Caco-2 (cell line): Measurements from ENCODE around the gene SPTB. TPM values are rescaled to one million over a fixed set of nuclear protein-coding genes. Genes with fewer than 3 reads are reported as not detected.

Source experiments
- BruUV-seq: library from RNA; stranded (reverse); fragments of 400-500 nt; replicated peaks from 2 replicates; lab custom pipeline; 2021; lab: Mats Ljungman, UMichigan
- CTCF ChIA-PET: fragments of 300-600 bp; sonication (Branson Sonifier 250); formaldehyde crosslinking; loops from one replicate; lab custom pipeline; 2022; ENCODE audit warnings: antibody characterized with exemption; lab: Charles Lee
- POLR2A ChIA-PET: fragments of 300-600 bp; sonication (Branson Sonifier 250); formaldehyde crosslinking; loops from one replicate; lab custom pipeline; 2022; ENCODE audit warnings: antibody characterized with exemption; lab: Charles Lee
- DNase-seq, 2 experiments: peaks; one replicate each; pipeline versions ENCODE4 v3.0.0 to v3.0.0-alpha.2; 2020 to 2022
- H3K27me3 ChIP-seq: replicated peaks from 2 replicates; pipeline ENCODE4 v1.6.0; 2011; ENCODE audit warnings: low read length; ENCODE audit not compliant: control insufficient read depth, insufficient read depth
- H3K36me3 ChIP-seq: 2 replicates; pipeline ENCODE4 v1.5.1; 2011; ENCODE audit warnings: low read length; ENCODE audit not compliant: control insufficient read depth, insufficient read depth
- H3K4me1 ChIP-seq: fragments of 250-450 bp; sonication (Bioruptor Pico); 2 replicates; pipeline ENCODE4 v1.5.1; 2020; ENCODE audit warnings: mild to moderate bottlenecking
- H3K4me3 ChIP-seq: 2 replicates; pipeline ENCODE4 v1.5.1; 2011; ENCODE audit warnings: low read depth, mild to moderate bottlenecking, control low read depth, low read length
- H3K9me3 ChIP-seq: fragments of 250-450 bp; sonication (Bioruptor Pico); 2 replicates; pipeline ENCODE4 v1.5.1; 2020; ENCODE audit warnings: mild to moderate bottlenecking, moderate library complexity
- H3K27ac Mint-ChIP-seq: one replicate; pipeline ENCODE4 v1.8.0; 2022; ENCODE audit warnings: mixed read lengths; ENCODE audit not compliant: unreplicated experiment
- H3K27me3 Mint-ChIP-seq: one replicate; pipeline ENCODE4 v1.8.0; 2022; ENCODE audit warnings: mixed read lengths; ENCODE audit not compliant: insufficient read depth, unreplicated experiment
- H3K36me3 Mint-ChIP-seq: one replicate; pipeline ENCODE4 v1.8.0; 2022; ENCODE audit warnings: mild to moderate bottlenecking, mixed read lengths; ENCODE audit not compliant: insufficient read depth, unreplicated experiment
- H3K4me1 Mint-ChIP-seq: one replicate; pipeline ENCODE4 v1.8.0; 2022; ENCODE audit warnings: low read depth, mixed read lengths; ENCODE audit not compliant: unreplicated experiment
- H3K4me3 Mint-ChIP-seq: one replicate; pipeline ENCODE4 v1.8.0; 2022; ENCODE audit warnings: mild to moderate bottlenecking, moderate library complexity, mixed read lengths; ENCODE audit not compliant: unreplicated experiment
- H3K9me3 Mint-ChIP-seq: one replicate; pipeline ENCODE4 v1.8.0; 2022; ENCODE audit warnings: mixed read lengths; ENCODE audit not compliant: unreplicated experiment
- CTCF ChIP-seq, 2 experiments: fragments of 200-600 bp in 1 of 2; IDR thresholded peaks; 1 replicate in 1 of 2; 2 replicates in 1 of 2; pipeline versions ENCODE4 v1.5.1 to v1.8.0; 2011 to 2022; ENCODE audit warnings: antibody characterized with exemption in 1 of 2, control low read depth in 1 of 2, inconsistent platforms in 1 of 2, low read depth in 1 of 2, low read length in 1 of 2, mild to moderate bottlenecking in 1 of 2, moderate library complexity in 1 of 2; ENCODE audit not compliant: insufficient read depth in 1 of 2, severe bottlenecking in 1 of 2, unreplicated experiment in 1 of 2
- intact Hi-C: fragments of 100-400 bp; cut with micrococcal nuclease; formaldehyde crosslinking; loops from one replicate; pipeline ENCODE4 v1.10.0; 2022; ENCODE audit not compliant: unreplicated experiment
- total RNA-seq: library from RNA; stranded (reverse); gene quantifications from 2 replicates; pipeline ENCODE4 v1.2.3, GENCODE V29; 2022

Gene SPTB
- total RNA-seq, 1 experiment from 2014 or later = 1.7 TPM

- POLR2A ChIA-PET = interaction anchor here (0.8 to 1.5 kb wide), 2 partner anchors 54 to 59 kb away, joined by 3 to 8 read pairs; partner anchors contain the start of gene PLEKHG3
- H3K27ac Mint-ChIP-seq = peak overlapping the region; percentile 92
- H3K27me3 Mint-ChIP-seq = no peaks in the 10 kb centered on the region
- CTCF ChIA-PET = interaction anchor here (1.5 kb wide), 1 partner anchor 134 kb away, joined by 4 read pairs; no protein-coding TSS in a partner anchor
- no peaks in the 10 kb centered on the region for H3K9me3 Mint-ChIP-seq
- H3K4me3 Mint-ChIP-seq = peak overlapping the region; percentile 51
- H3K36me3 Mint-ChIP-seq = peaks cover 67% of the 10 kb centered on the region
- intact Hi-C loops = loop anchor here (1.0 to 10.0 kb wide), 4 partner anchors 54 to 253 kb away; partner anchors contain the start of genes PLEKHG3, ZBTB1 and ZBTB25
- H3K4me1 Mint-ChIP-seq = peaks cover 75% of the 10 kb centered on the region
- BruUV-seq = no TSS peak
- H3K36me3 ChIP-seq = no peaks in the 10 kb centered on the region; the same call in 1 of the 2 replicates
- DNase-seq = peak; percentile 87 to 91
- no peak overlapping the region for H3K4me3 ChIP-seq
- H3K4me1 ChIP-seq = peaks cover 82% of the 10 kb centered on the region
- TF ChIP-seq CTCF (IDR thresholded peaks at IDR 0.05; ENCODE audit: insufficient read depth in 1 of 2, low read depth in 1 of 2, low read length in 1 of 2, severe bottlenecking in 1 of 2, unreplicated experiment in 1 of 2) = no peak
- H3K27me3 ChIP-seq = no peaks in the 10 kb centered on the region
- no peaks in the 10 kb centered on the region for H3K9me3 ChIP-seq
Observed at GRCh38 chr14:64758025-64758521, 121.6 kb downstream of the SPTB start.

DNA sequence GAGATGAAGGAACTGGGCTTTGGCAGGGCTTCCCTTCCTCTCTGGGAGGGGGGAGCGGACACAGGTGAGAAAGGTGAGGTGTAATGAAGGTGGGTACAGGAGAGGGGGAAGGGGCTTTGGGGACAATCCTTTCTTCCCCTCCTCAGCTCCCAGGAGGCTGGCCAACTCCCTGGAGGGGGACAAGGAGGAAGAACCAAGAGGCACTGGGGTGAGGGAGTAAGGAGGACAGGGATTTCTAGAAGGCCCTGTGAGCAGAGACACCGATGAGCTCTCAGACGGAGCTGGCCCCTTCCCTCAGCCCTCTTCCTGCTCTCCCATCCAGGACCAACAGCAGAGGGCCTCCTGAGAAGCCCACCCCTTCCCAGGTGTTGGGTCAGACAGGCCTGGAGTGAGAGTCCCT is 122.1 kb downstream of the SPTB start:
- H3K4me1 Mint-ChIP-seq = peaks cover 75% of the 10 kb centered on the region
- Histone ChIP-seq H3K36me3 (no peaks in the 10 kb centered on the region; the same call in 1 of the 2 replicates), H3K9me3 (no peaks in the 10 kb centered on the region), H3K4me1 (peaks cover 81% of the 10 kb centered on the region), H3K4me3 (no peak overlapping the region), H3K27me3 (no peaks in the 10 kb centered on the region)
- no peak for TF ChIP-seq CTCF (IDR thresholded peaks at IDR 0.05; ENCODE audit: insufficient read depth in 1 of 2, low read depth in 1 of 2, low read length in 1 of 2, severe bottlenecking in 1 of 2, unreplicated experiment in 1 of 2)
- peaks cover 72% of the 10 kb centered on the region for H3K36me3 Mint-ChIP-seq
- no peak for DNase-seq
- H3K4me3 Mint-ChIP-seq = peak overlapping the region; percentile 51
- TSS peak; percentile 72 for BruUV-seq
- peak overlapping the region; percentile 92 for H3K27ac Mint-ChIP-seq
- no peaks in the 10 kb centered on the region for H3K9me3 Mint-ChIP-seq
- intact Hi-C loops = loop anchor here (10.0 kb wide), 1 partner anchor 253 kb away; the partner anchor contains the start of genes ZBTB1 and ZBTB25
- ChIA-PET POLR2A (interaction anchor here (0.6 to 0.8 kb wide), 2 partner anchors 59 to 63 kb away, joined by 3 read pairs; no protein-coding TSS in a partner anchor), CTCF (no interaction called here)
- H3K27me3 Mint-ChIP-seq = no peaks in the 10 kb centered on the region

DNA sequence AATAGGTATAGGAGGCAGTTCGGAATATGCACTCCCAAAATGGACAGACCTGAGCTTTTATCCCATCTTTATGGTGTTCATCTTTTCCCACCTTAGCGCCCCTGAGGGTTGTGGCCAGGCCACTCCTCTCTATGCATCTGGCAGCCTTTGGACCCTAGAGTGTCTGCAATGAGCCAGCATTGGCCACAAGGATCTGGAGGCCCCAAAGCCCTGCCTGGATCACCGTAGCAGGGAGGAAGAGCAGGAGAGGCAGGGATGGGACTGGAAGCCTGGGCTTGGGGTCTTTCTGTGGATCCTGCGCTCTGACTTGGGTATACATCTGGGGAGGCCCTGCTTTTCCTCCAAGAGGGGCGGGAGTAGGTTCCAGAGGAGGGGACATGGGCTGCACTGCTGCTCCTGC is 123.0 kb downstream of the SPTB start:
- ChIA-PET POLR2A (no interaction called here), CTCF (no interaction called here)
- Histone ChIP-seq H3K36me3 (no peaks in the 10 kb centered on the region; the same call in 1 of the 2 replicates), H3K9me3 (no peaks in the 10 kb centered on the region), H3K27me3 (no peaks in the 10 kb centered on the region), H3K4me3 (no peak overlapping the region), H3K4me1 (peaks cover 73% of the 10 kb centered on the region)
- Mint-ChIP-seq H3K27me3 (no peaks in the 10 kb centered on the region), H3K4me1 (peaks cover 69% of the 10 kb centered on the region), H3K36me3 (peaks cover 76% of the 10 kb centered on the region), H3K9me3 (no peaks in the 10 kb centered on the region), H3K4me3 (peak overlapping the region; percentile 55), H3K27ac (peak overlapping the region; percentile 92)
- BruUV-seq = no TSS peak
- DNase-seq = peak in 1 of 2 experiments; percentile 59
- no peak for TF ChIP-seq CTCF (IDR thresholded peaks at IDR 0.05; ENCODE audit: insufficient read depth in 1 of 2, low read depth in 1 of 2, low read length in 1 of 2, severe bottlenecking in 1 of 2, unreplicated experiment in 1 of 2)
- intact Hi-C loops = loop anchor here (10.0 kb wide), 1 partner anchor 252 kb away; the partner anchor contains the start of genes ZBTB1 and ZBTB25
